ENCODE data around the gene MEIS1.

Gene MEIS1

DNA sequence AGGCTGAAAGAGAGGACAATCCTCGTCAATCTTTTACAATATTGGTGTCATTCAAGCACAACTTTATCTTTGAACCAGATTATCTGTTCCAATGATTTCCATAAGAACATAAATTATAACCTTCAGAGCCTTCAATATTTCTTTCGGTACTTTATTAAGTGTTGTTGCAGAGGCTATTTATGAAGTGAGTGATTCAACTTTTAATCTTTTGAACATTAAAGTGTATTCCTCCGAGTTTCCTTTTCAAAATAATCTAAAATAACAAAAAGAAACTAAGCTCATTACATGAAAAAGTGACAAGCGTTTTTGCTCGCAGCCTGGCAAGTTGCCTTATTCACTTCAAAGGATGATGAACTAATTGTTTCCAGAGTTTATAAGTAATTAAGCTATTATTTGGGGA, 149.0 kb downstream of the MEIS1 start:
- no peak for DNase-seq

DNA sequence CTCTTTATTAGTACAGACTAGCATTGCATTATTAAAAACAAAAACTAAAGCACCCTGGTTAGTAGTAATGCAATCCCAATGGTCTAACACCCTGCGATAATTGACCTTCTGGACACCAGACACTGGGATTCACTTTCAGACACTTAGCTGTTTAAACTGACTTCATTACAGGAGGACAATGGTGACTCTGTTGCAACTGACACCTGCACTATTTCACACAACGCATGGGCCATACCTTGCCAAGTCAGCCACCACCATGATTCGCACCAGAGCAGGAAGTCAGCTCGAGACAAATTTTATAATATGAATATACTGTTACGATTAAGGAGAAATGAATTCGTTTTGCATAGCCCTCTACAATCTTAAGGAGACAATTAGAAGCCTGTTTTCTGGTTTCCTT, 150.7 kb downstream of the MEIS1 start:
- DNase-seq, result no peak

DNA sequence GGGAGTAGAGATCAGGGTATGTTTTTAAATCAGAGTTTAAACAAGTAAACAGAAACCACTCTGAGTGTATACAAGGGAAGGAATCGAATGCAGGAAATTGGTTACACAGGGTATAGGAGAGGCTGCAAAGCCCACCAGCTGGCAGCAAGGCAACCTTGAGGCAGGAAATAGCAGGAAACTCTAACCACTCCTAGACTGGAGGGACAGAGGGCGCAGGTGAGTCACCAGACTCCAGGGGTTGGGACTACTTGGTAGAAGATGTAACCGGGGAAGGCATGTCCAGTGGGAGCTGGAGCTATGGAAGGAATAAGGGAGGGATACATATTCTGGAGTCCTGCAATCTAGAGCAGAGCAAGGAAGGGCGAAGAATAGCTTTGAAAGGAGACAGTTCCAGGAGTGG, 152.3 kb downstream of the MEIS1 start:
- no peak for DNase-seq

DNA sequence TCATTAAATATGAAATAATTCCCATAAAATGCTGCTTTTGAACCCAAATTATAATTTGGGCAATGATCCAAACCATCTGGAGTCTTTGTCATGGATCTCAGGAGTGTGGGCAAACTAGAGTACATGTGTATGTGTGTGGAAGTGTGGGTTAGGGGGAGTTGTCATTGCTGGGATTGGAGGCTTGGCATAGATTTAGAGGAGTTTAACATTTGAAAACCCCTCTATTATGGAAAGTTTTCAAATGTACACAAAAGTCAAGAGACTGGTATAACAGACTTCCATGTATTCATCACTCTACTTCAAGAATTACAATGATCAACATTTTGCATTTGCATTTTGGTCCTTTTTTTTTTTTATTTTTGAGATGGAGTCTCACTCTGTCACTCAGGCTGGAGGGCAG, 159.1 kb downstream of the MEIS1 start:
- DNase-seq, result no peak

DNA sequence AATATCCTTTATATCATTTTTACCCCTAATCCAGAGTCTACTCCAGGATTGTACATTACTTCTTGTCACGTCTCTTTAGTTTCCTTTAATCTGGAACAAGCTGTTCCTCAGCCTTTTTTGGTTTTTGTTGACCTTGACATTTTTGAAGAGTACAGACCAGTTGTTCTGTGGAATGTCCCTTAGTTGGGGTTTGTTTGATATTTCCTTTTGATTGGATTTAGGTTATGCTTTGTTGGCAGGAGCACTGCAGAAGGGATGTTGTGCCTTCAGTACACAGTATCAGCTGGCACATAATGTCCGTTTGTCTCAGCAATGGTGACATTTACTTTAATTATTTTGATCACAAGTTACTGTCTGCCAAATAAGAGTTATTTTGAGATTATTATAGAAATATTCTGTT, 160.6 kb downstream of the MEIS1 start:
- DNase-seq, result no peak

DNA sequence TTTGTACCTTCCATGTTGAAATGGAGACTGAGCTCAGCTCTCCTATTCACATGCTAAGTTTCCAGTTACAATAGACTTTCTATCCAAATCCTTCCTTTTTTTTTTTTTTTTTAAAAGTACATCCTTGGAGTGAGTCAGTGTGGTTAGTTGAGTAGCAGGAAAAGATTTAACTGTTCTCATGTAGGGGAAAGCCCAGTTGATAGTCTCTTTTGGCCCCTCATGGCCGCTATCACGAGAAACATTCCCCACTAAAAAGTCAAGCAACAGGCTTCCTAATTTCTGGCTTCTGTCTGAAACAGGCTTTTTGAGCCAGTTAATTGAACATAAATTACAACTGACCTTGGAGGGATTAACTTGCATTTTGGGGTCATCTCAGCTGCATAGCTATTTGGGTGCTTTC, 161.3 kb downstream of the MEIS1 start:
- DNase-seq, result no peak

DNA sequence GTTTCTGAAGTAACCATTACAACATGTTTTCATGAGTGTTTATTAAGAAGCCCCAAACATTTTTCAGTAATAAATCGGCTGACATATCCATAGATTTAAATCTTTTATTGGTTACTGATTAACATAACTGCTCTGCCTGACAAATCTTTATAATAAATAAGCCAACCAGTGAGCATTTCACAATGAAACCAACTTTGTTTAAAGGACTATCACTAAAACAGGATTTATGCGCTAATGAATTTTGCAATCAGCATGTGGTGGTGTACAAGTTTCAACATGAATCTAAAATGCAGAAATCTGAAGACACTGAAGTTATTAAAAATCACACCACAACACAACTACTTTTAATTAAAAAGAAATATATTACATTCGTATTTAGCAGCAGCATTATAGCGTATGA, 166.7 kb downstream of the MEIS1 start:
- DNase-seq, result no peak

DNA sequence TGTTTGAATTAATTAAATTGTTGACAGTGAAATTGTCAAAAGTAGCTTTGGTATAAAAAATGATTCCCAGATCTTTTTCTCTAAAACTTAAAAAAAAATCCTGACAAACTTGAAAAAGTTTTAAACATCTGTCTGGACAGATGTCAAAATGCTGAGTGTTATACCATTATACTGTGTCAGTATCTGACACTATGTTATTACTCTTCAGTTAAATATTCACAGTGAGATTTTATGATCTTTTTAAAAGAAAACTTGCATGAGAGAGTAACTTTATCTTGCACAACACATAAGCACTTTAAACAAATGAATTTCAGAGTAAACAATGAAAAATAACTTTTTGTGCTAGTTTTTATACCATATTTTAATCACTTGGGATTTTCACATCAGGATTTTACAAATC, 167.4 kb downstream of the MEIS1 start:
- DNase-seq, result no peak

DNA sequence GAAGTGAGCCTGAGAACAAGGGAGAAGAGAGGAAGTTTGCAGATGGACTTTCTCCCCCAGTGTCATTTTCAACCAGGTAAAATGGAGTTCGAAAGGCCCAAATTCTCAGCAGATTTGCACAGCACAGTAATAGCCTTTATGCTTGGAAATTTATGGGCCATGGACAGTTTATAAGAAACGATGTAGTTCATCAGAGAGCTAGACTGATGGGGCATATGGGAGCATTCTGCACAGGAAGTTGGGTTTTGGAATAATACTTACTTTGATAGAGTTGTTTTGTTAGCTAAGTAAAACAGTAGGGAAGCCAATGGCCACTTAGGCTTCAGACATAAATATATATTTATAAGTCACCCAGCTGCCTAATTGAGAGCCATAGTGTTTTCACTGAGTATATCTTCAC, 169.4 kb downstream of the MEIS1 start:
- DNase-seq, result no peak

DNA sequence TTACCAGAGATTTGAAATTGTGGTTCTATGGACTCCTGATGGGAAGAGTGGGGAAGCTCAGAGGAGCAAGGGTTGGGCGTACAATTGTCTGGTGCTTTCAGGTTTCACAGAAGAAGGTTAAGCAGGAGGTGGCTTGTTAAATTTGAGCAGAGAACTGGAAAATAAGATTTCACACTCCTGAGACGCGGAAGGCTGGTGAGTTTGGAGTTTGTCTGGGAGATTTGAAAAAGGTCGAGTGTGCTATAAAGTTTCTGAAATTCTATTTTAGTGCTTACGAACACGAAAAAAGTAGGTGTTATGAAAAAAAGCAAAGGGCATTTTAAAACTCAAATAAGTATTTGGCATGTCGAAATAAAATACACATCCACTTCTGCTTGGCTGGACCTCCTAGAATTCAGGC, 170.1 kb downstream of the MEIS1 start:
- no peak for DNase-seq

DNA sequence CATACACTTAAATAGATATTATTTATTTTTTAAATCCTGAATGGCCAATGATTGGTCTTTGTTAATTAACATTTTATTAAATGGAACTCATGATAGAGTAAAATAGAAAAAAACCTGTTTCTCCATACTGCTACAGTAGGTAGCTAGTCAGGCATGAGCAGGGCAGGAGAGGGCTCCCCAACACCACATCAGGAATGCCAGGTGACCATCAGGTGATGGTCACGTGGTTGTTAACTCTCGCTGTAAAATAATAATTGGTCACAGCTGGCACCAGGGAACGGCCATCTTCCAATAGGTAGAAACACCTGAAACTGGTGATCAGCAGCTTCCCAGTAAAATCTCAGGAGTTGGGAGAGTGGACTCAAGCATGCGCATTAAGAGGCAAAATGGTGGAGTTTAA, 172.2 kb downstream of the MEIS1 start:
- no peak for DNase-seq

All from inflammatory macrophage (primary cell).